Esophagus squamous epithelium (tissue), 4 donors: ENCODE results near the gene FOSL2.

ENCODE experiments used
- CTCF ChIP-seq, 6 experiments: fragments of 450-650 bp in 4 of 6; fragments of 200-600 bp in 2 of 6; sonication (generic) in 2 of 6; IDR thresholded peaks; one replicate each; pipeline ENCODE4 v1.5.1; 2016 to 2019; ENCODE audit warnings: antibody characterized with exemption in 6 of 6, mild to moderate bottlenecking in 4 of 6, moderate library complexity in 4 of 6
- POLR2A ChIP-seq, 4 donors: fragments of 450-650 bp; IDR thresholded peaks; one replicate each; pipeline ENCODE4 v1.6.1; 2017; ENCODE audit warnings: antibody characterized with exemption in 4 of 4, mild to moderate bottlenecking in 4 of 4, moderate library complexity in 3 of 4

- no peak for TF ChIP-seq CTCF (IDR thresholded peaks at IDR 0.05)
- no peak for TF ChIP-seq POLR2A (IDR thresholded peaks at IDR 0.05)
These were observed 53.9 kb downstream of the FOSL2 start for GRCh38 chr2:28446531-28446930.
